ENCODE measurements around the gene ALKBH4. TPM values are rescaled to one million over a fixed set of nuclear protein-coding genes. Genes with fewer than 3 reads are reported as not detected.

The ALKBH4 gene
- total and polyA plus RNA-seq, 2 of the 8 experiments (the other 6 are each of a cell fraction or from before 2014, with no cell fraction given), result 10.2 to 16.6 TPM

GRCh38 chr7:102409340-102409739 is 55.3 kb downstream of the ALKBH4 start (continued):
- TF ChIP-seq CHD7 (IDR thresholded peaks at IDR 0.05; ENCODE audit: insufficient replicate concordance, low read length) (no peak), EGR1 (IDR thresholded peaks at IDR 0.05; ENCODE audit: borderline replicate concordance, low read depth, low read length) (no peak), PHF8 (conservative IDR thresholded peaks at IDR 0.05; ENCODE audit: low read depth, low read length) (no peak), SP1 (IDR thresholded peaks at IDR 0.05; ENCODE audit: low read depth, low read length) (no peak), CBX8 (IDR thresholded peaks at IDR 0.05; ENCODE audit: borderline replicate concordance, low read depth, low read length) (no peak), BACH1 (IDR thresholded peaks at IDR 0.05; ENCODE audit: low read length) (no peak), JUN (IDR thresholded peaks at IDR 0.05; ENCODE audit: low read depth, low read length) (no peak), SIN3A (conservative IDR thresholded peaks at IDR 0.05 in 1 of 2, IDR thresholded peaks at IDR 0.05 in 1 of 2; ENCODE audit: low read depth in 1 of 2, low read length in 2 of 2) (no peak), GTF2F1 (IDR thresholded peaks at IDR 0.05; ENCODE audit: borderline replicate concordance, low read depth, low read length) (no peak), GABPA (IDR thresholded peaks at IDR 0.05; ENCODE audit: borderline replicate concordance, insufficient read depth, low read length) (no peak)
